A549 (cell line): Measurements from ENCODE around the gene LMNA.

Source experiments
- CTCF ChIP-seq: fragments of >200 bp; sonication (Bioruptor Twin); formaldehyde crosslinking; IDR thresholded peaks from 3 replicates; pipeline ENCODE4 v1.5.1; 2016
- ESRRA ChIP-seq: fragments of 150-350 bp; IDR thresholded peaks from 2 replicates; pipeline ENCODE4 v1.6.1; 2014; ENCODE audit warnings: mild to moderate bottlenecking, low read length, borderline replicate concordance
- GATA3 ChIP-seq: IDR thresholded peaks from 2 replicates; pipeline ENCODE4 v1.6.1; 2012; ENCODE audit warnings: borderline replicate concordance
- POLR2A ChIP-seq: IDR thresholded peaks from 2 replicates; pipeline ENCODE4 v1.6.1; 2012; ENCODE audit warnings: mild to moderate bottlenecking, low read length

- TF ChIP-seq CTCF (no peak), ESRRA (no peak), POLR2A (no peak), GATA3 (no peak)
Observed at GRCh38 chr1:156128308-156128653, 13.8 kb downstream of the LMNA start.
